GM12892 (cell line): ENCODE measurements around the gene TMEM158.

ENCODE experiments used
- POLR2A ChIP-seq: IDR thresholded peaks from 2 replicates; pipeline ENCODE4 v1.6.1; 2011; ENCODE audit warnings: low read depth, low read length, control low read depth
- POLR2AphosphoS5 ChIP-seq: IDR thresholded peaks from 2 replicates; pipeline ENCODE4 v1.6.1; 2011; ENCODE audit warnings: low read depth, low read length, control low read depth
- TAF1 ChIP-seq: IDR thresholded peaks from 2 replicates; pipeline ENCODE4 v1.6.1; 2011; ENCODE audit warnings: low read depth, mild to moderate bottlenecking, control low read depth, low read length, borderline replicate concordance

GRCh38 chr3:45188719-45189659, 37.1 kb downstream of the TMEM158 start:
- TF ChIP-seq POLR2A: no peak
- TF ChIP-seq TAF1: no peak
- TF ChIP-seq POLR2AphosphoS5: no peak
